ENCODE measurements around the gene SCARB1.

The SCARB1 gene

DNA sequence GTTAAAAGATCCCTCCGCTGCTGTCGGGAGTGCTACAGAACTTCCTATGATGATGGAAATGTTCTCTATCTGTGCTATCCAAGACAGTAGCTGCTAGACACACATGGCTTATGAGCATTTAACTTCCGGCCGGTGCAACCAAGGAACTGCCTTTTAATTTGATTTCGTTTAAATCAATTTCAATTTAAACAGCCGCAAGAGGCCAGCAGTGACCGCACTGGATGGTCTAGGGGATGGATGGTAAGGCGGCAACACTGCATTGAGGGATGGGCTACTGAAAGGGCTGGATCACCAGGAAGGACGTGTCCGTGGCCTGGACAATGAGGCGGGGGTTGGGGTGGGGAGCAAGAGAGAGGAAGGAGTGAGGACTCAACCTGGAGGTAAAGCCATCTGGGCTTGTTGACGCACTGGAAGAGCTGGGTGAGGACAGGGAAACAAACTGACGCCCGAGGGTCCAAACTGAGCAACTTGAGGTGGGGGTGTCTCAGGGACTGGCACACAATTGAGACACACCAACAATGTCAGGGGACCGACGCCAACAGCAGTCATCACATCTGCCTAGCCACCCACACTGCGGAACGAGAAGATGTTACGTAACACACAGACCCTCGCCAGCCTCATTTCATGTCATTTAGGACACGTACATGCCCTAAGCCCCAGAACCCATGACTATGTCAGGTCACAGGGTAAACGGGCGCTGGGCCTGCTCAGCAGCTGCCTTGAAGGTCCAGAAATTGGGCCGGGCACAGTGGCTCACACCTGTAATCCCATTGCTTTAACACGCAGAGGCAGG is 57.6 kb downstream of the SCARB1 start:
- TF ChIP-seq, protein P1, sequence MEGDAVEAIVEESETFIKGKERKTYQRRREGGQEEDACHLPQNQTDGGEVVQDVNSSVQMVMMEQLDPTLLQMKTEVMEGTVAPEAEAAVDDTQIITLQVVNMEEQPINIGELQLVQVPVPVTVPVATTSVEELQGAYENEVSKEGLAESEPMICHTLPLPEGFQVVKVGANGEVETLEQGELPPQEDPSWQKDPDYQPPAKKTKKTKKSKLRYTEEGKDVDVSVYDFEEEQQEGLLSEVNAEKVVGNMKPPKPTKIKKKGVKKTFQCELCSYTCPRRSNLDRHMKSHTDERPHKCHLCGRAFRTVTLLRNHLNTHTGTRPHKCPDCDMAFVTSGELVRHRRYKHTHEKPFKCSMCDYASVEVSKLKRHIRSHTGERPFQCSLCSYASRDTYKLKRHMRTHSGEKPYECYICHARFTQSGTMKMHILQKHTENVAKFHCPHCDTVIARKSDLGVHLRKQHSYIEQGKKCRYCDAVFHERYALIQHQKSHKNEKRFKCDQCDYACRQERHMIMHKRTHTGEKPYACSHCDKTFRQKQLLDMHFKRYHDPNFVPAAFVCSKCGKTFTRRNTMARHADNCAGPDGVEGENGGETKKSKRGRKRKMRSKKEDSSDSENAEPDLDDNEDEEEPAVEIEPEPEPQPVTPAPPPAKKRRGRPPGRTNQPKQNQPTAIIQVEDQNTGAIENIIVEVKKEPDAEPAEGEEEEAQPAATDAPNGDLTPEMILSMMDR (IDR thresholded peaks at IDR 0.05): no peak
- no peaks in the 10 kb centered on the region for H3K9me3 Mint-ChIP-seq
- no peak for DNase-seq
- H3K4me3 Mint-ChIP-seq: no peak overlapping the region
- peaks cover 5% of the 10 kb centered on the region for H3K4me1 Mint-ChIP-seq
- H3K27me3 Mint-ChIP-seq (ENCODE audit: low read depth, poor library complexity): peaks cover 3% of the 10 kb centered on the region
- peaks cover 7% of the 10 kb centered on the region for H3K36me3 Mint-ChIP-seq (ENCODE audit: low read depth)
- H3K27ac Mint-ChIP-seq: no peak overlapping the region

- TF ChIP-seq, protein P1 (IDR thresholded peaks at IDR 0.05): no peak
- Mint-ChIP-seq H3K9me3 (no peaks in the 10 kb centered on the region), H3K36me3 (ENCODE audit: low read depth) (peaks cover 7% of the 10 kb centered on the region), H3K4me3 (no peak overlapping the region), H3K27ac (no peak overlapping the region), H3K4me1 (peaks cover 5% of the 10 kb centered on the region), H3K27me3 (ENCODE audit: low read depth, poor library complexity) (peaks cover 3% of the 10 kb centered on the region)
- DNase-seq: no peak
Observed at GRCh38 chr12:124805050-124805449, 58.6 kb downstream of the SCARB1 start.

GRCh38 chr12:124804011-124804621 is 59.5 kb downstream of the SCARB1 start:
- H3K36me3 Mint-ChIP-seq (ENCODE audit: low read depth): peaks cover 7% of the 10 kb centered on the region
- H3K4me3 Mint-ChIP-seq: no peak overlapping the region
- H3K9me3 Mint-ChIP-seq: no peaks in the 10 kb centered on the region
- no peak overlapping the region for H3K27ac Mint-ChIP-seq
- peaks cover 3% of the 10 kb centered on the region for H3K27me3 Mint-ChIP-seq (ENCODE audit: low read depth, poor library complexity)
- H3K4me1 Mint-ChIP-seq: peaks cover 5% of the 10 kb centered on the region
- TF ChIP-seq, protein P1 (IDR thresholded peaks at IDR 0.05): no peak
- DNase-seq: no peak

DNA sequence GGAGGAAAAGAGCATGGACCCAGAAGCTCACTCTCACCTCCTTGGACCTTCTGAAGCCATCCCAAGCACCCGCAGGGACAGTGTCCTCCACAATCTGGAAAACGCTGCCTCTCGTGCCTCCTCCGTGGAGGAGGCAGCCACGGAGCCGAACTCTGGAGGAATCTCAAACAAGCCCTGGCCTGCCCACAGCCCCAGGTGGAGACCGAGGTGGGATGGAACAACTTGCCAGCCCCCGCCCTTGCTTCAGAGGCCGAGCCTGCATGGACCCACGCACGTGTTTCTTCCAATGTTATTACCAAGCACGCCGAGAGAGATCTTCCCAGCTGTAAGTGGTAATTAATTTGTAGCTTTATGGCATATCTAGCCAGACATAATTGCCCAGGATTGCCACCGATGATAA is 61.3 kb downstream of the SCARB1 start:
- TF ChIP-seq, protein P1 (IDR thresholded peaks at IDR 0.05): no peak
- Mint-ChIP-seq H3K4me1 (peaks cover 12% of the 10 kb centered on the region), H3K27ac (no peak overlapping the region), H3K36me3 (ENCODE audit: low read depth) (peaks cover 12% of the 10 kb centered on the region), H3K27me3 (ENCODE audit: low read depth, poor library complexity) (peaks cover 3% of the 10 kb centered on the region), H3K9me3 (no peaks in the 10 kb centered on the region), H3K4me3 (no peak overlapping the region)
- no peak for DNase-seq

- H3K27me3 Mint-ChIP-seq (ENCODE audit: low read depth, poor library complexity): peaks cover 3% of the 10 kb centered on the region
- no peak for DNase-seq
- TF ChIP-seq, protein P1 (IDR thresholded peaks at IDR 0.05): no peak
- no peaks in the 10 kb centered on the region for H3K9me3 Mint-ChIP-seq
- no peak overlapping the region for H3K4me3 Mint-ChIP-seq
- H3K27ac Mint-ChIP-seq: no peak overlapping the region
- peaks cover 16% of the 10 kb centered on the region for H3K36me3 Mint-ChIP-seq (ENCODE audit: low read depth)
- peaks cover 28% of the 10 kb centered on the region for H3K4me1 Mint-ChIP-seq
Observed at GRCh38 chr12:124800506-124800905, 63.2 kb downstream of the SCARB1 start.
